Right kidney (tissue), 1 donor: ENCODE results near the gene OR52B2.
"Not testable (repeated sequence)": the region's sequence is repeated elsewhere in the genome, so short reads cannot be mapped to it uniquely, and the experiment has no call there.

ENCODE experiments used
- DNase-seq: peaks from one replicate; pipeline ENCODE4 v3.0.0-alpha.2; 2016

OR52B2 gene

GRCh38 chr11:6152126-6152525, 18.0 kb downstream of the OR52B2 start:
- DNase-seq: no peak

- DNase-seq: no peak
These were observed 19.0 kb downstream of the OR52B2 start for GRCh38 chr11:6151117-6151516.

GRCh38 chr11:6143737-6144136, 26.4 kb downstream of the OR52B2 start:
- DNase-seq: not testable (repeated sequence)

DNA sequence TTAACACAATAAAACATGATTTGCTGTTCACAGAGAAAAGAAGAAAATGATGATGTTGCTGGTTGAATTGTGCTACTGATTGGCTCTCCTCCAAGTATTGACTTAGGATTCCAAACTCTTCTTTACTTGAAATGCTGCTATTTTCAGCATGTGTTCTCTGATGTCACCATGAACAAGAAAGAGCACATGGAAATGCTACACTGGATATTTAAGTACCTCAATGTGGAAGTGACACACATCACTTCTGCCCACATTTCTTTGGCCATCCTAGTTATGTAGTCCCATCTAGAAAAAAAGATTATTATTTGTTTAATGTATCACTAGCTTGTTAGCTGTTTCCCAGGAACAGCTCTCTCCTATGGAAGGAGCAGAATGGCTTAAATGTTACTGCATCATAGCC, 27.2 kb downstream of the OR52B2 start:
- DNase-seq: no peak

DNA sequence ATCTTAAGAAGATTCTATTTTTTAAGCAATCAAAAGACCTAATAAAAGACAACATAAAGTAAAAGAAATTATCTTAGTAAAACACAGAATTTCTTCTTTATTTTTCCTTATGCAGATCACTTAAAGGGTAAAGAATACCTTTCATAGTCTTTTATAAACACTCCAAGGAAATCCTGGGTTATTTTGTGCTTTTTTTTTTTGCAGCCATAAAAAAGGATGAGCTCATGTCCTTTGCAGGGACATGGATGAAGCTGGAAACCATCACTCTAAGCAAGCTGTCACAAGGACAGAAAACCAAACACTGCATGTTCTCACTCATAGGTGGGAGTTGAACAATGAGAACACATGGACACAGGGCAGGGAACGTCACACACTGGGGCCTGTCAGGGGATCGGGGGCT, 34.2 kb downstream of the OR52B2 start:
- not testable (repeated sequence) for DNase-seq

- no peak for DNase-seq
These were observed 37.7 kb downstream of the OR52B2 start for GRCh38 chr11:6132431-6132830.

DNA sequence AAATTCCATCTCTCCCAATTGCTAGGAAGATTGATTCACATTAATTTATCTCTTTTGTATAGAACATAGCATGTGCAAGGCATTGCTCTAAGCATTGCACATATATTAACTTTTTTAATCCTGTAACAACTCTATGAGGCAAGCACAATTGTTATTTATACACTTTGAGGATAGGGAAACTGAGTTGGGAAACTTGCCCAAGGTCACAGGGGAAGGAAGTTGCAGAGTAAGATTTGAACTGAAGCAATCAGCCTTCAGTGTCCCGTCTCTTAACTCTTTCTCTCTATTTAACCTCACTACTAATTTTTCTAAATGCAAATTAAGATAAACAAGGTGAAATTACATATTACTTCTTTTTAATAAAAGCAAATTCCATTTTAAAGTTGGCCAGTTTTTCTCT, 40.5 kb downstream of the OR52B2 start:
- DNase-seq: no peak

DNA sequence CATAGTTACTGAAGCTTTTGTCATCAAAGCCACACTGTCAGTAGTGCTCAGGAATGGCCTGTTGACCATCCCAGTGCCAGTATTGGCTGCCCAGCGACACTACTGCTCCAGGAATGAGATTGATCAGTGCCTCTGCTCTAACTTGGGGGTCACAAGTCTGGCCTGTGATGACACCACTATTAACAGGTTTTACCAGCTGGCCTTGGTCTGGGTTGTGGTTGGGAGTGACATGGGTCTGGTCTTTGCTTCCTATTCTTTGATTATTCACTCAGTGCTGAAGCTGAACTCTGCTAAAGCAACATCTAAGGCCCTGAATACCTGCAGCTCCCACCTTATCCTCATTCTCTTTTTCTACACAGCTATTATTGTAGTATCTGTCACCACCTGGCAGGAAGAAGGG, 41.1 kb downstream of the OR52B2 start:
- DNase-seq: no peak

GRCh38 chr11:6127881-6128280, 42.2 kb downstream of the OR52B2 start:
- DNase-seq: no peak

DNA sequence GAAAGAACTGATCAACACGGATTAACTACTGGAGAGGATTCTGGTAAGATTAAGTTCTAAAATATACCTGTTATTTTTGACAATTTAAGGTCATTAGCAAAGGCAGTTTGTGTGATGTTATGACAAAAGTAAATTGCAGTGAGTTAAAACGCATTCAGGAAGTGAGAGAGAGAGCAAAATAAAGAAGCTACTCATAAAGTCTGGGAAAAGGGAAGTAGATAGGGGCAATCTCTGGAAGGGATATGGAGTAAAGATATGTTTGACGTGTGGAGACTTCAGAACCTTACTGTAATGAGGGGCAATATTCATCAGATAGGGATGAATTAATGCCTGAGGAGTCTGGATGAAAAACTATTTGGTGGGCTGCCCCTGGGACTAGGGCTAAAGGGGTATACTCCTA, 45.9 kb downstream of the OR52B2 start:
- no peak for DNase-seq
